ENCODE data around the gene CAPN13.
A peak's percentile ranks its signal among the peaks of the same experiment; 100 is the strongest.
"Not testable (repeated sequence)": the region's sequence is repeated elsewhere in the genome, so short reads cannot be mapped to it uniquely, and the experiment has no call there.

The CAPN13 gene

DNA sequence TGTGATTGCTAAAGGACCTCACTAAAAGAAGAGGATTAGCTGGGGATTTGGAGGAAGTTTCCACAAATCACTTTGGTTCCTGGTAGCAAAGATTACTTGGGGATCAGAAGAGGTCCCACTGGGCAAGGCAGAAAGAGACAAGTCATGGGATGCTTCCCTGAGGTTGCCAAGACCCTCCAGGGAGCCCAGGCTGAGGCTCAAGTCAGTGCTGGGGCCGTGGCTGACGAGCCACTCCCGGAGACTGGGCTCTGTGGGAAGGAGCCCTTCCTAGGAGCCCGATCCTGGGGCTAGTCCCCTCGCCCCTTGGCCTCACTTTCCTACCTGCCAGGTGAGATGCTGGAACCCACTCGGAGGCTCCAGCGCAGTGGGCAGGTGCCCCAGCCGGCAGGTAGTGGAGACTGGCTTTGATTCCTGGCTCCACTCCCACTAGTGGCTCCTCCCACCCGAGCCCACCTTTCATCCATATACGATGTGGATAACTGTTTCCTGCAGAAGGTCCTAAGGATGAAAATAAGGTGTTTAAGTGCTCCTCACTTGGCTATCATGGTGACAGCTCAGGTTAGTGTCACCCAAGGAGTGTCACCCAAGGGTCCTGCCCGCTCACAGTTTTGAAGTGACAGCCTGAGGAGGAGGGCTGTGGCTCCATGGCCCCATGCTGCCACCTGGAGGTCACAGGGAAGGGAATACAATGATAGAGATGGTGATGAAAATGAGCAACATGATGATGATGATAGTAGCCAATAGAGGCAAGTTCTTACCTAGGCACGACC, 100.5 kb downstream of the CAPN13 start:
- DNase-seq (ENCODE audit: extremely low read depth in 1 of 2, low read depth in 1 of 2), result peak; percentile 32 to 62

DNA sequence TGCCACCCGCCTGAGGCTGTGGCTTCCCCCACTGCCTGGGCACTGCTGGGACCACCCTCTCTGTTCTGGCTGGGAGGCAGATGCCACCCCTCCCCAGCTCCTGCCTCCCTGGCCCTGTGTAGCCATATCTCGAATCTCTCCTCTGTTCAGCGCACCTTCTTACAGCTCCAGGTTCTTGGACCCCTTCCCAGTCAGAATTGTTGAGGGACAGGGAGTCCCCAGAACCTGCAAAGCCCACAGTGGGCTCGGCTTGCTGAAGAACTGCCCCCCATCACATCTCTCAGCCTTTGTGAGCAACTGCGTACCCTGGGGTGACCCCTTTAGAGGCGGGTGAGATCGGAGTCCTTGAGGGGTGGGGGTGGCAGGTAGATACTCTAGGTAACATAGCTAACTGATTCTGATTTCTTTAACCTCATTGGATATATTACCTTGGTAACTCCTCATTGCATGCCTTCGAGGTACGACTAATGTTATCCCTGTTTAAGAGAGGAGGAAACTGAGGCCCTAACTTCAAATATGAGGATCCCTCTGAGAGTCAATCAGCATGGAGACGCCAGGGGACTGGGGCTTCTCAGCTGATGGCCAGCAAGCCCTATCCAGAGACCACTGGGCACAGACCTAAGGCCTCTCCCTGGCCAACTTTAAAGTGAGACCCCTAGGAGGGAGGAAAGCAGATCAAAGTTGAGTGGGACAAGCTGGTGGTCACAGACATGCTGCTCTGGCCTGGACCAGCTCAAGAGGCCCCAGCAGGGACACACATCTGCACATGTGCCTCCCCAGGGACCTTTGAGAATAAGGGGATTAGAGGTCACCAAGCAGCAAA, 101.3 kb downstream of the CAPN13 start:
- no peak for DNase-seq (ENCODE audit: extremely low read depth in 1 of 2, low read depth in 1 of 2)

DNA sequence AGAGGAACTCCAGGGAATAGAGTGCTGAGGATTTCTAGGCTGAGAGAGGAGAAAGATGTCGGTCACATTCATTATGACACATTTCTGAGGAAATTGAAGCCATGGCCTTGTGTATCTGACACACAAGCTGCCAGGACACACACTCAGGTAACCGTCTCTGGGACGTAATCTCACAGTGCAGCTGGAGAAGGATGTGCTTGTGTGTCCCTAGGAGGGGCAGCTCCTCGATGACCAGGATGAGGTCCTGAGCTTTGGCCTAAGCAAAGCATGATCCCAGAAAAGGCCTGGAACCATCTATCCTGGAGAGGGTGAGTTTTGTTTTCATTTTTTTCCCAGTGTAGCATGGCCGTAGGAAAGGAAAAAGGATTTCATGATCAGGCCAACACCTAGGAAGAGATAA, 102.2 kb downstream of the CAPN13 start:
- DNase-seq (ENCODE audit: extremely low read depth in 1 of 2, low read depth in 1 of 2), result no peak

DNA sequence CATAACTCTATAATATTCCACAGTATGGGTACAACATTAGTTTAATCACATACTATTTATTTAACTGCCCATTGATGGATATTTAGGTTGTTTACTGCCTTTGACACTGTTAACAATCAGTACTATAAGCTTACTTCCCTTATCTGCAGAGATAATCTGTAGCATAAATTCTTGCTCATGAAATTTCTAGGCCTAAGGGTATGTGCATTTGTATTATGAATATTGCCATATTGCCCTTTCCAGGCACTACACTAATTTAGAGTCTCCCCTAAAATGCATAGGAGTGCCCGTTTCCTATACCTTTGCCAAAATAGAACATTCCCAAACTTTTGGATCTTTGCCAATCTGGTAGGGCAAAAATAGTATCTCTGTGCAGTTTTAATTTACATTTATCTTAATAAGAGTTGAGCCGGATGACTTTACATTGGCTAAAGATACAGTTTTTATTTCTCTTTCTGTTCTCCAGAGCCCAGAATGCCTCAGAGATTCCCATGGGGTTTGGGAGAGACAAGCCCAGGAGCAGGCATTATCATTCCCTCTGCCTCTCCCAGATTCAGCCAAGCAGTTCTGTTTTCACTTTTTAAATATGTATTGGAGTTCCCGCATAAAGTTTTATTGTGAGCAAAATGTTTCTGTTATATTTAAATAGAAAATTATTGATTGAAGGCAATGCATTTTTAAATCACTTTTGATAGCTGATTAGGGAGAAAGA, 102.8 kb downstream of the CAPN13 start:
- no peak for DNase-seq (ENCODE audit: extremely low read depth in 1 of 2, low read depth in 1 of 2)

DNA sequence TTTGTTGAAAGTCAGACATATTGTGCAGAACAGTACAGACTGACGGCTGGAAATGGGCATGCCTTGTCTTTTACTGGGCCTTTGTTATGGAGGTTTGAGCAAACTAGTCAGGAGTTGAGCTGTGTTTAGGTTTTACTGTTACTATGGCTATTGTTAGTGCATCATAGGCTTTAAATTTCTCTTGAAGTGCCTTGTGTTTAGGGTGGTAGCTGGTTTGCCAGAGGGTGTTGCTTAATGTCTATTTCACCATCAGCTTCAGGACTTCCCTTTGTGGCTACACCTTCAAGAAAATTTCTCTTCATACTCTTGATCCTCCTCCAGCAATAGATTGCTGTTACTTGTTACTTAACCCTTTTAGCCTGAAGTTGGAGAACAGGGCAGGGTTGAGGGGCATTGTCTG, 104.6 kb downstream of the CAPN13 start:
- no peak for DNase-seq (ENCODE audit: extremely low read depth in 1 of 2, low read depth in 1 of 2)

DNA sequence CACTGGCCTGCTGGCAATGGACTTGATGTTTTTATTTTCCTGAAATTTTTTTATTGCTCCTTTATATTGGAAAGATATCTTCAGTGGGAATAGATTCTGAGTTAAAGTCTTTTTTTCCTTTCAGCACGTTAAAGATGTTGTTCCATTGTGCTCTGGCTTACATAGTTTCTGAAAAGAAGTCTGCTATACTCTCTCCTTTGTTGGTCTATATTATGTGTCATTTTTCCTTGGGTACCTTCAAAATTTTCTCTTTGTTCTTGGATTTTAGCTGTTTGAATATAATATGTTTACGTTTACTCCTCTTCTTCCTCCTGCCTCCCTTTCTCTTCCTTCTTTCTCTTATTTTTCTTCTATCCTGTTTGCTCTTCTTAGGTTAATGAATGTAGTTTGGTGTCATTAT, 105.5 kb downstream of the CAPN13 start:
- no peak for DNase-seq (ENCODE audit: extremely low read depth in 1 of 2, low read depth in 1 of 2)

DNA sequence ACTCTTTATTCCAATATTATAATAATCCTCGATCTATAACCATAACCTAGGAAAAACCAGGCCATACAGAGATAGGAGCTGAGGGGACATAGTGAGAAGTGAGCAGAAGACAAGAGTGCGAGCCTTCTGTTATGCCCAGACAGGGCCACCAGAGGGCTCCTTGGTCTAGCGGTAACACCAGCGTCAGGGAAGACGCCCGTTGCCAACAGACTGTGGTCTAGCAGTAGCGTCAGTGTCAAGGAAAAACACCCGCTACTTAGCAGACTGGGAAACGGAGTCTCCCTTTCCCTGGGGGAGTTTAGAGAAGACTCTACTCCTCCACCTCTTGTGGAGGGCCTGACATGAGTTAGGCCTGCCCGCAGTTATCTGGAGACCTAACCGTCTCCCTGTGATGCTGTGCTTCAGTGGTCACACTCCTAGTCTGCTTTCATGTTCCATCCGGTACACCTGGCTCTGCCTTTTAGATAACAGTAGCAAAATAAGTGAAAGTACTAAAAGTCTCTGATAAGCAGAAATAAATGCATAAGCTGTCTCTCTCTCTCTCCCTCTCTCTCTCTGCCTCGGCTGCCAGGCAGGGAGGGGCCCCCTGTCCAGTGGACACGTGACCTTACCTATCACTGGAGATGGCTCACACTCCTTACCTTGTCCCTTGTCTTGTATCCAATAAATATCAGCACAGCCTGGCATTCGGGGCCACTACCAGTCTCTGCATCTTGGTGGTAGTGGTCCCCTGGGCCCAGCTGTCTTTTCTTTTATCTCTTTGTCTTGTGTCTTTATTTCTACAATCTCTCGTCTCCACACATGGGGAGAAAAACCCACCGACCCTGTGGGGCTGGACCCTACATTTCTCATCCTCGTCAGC, 109.8 kb downstream of the CAPN13 start:
- not testable (repeated sequence) for DNase-seq (ENCODE audit: extremely low read depth in 1 of 2, low read depth in 1 of 2)

DNA sequence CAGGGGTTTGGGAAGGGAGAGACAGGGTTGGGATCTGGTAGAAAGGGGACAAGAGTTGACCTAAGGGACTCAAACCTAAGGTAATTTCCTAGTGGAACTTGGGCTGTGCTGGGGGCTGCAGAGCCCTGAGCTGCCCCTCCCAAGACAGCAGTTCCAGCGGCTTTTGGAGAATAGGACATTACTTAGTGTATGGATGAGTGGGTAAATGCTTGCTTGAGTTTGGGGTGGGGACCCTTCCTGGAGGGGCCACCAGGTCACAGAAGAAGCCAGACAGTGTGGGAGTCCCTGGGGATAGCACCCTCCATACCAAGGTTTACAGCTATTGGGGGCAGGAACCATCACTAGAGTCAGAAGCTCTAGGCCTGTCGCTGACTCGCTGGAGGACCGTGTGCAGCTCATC, 111.5 kb downstream of the CAPN13 start:
- DNase-seq (ENCODE audit: extremely low read depth in 1 of 2, low read depth in 1 of 2), result no peak

DNA sequence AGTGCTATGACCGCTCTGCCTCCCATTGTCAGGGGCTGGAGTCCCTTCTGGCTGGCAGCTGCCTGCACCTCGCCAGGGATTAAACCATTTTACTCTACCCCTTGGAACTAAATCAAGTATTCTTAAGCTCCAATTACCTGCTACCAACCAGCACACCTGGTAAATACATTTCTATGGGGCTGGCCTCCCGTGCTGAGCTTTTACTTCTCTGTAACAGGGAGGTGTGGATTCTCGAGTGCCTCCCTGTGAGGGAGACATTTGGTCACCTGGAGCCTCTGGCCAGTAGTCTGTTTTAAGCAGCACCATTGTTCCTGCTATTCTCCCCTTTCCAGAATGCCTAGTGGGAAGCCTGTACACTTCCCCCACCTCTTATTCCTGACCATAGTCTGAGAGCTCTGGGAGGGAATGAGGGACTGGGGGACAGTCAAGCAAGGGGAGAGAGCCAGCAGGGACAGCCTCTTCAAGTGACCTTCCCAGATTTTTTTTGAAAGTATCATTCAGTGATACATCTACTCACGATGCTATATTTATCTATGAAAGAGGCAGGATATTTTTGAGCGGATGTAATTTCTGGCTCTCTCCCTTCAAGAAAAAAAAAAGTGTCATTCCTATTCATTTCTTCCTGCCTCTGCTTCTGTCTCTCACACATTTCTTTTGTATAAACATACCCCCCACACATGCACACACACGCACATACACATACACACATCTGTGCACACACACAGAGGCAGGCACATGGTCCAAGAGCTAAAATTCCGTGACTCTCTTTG, 112.8 kb downstream of the CAPN13 start:
- DNase-seq (ENCODE audit: extremely low read depth in 1 of 2, low read depth in 1 of 2), result no peak

DNA sequence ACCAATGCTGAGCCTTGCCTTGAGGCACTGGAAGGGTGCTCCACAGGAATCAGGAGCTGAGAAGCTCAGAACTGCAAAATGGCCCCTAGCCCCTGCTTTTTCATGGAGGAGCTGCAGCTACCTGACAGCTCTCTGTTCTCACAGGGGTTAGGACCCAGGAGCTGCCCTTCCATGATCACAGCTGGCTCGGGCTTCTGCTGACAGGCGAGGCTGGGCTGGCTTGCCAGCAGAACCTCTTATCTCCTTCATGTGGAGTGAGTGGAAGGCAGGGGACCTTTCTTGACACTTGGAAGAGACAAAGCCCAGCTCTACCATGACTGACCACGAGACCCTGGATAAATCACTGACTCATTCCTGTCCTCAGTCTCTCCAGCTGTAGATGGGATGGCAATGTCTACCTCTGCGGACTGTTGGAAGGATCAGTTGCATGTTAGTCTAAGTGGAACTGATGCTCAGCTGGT, 113.4 kb downstream of the CAPN13 start:
- no peak for DNase-seq (ENCODE audit: extremely low read depth in 1 of 2, low read depth in 1 of 2)

DNA sequence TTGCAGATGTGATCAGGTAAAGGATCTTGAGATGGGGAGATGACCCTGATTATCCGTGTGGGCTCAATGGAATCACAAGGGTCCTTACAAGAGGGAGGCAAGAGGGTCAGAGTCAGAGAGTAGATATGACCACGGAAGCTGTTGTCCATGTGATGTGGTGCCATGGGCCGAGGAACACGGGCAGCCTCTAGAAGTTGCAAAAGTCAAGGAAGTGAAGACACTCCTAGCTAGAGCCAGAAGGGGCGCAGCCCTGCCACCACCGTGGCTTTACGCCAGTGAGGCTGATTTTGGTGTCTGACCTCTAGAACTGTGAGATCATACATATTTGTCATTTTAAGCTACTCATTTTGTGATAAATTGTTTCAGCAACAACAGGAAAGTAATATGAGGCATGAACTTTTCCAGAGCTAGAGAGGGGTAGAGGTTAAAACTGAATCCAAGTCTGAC, 114.4 kb downstream of the CAPN13 start:
- DNase-seq (ENCODE audit: extremely low read depth in 1 of 2, low read depth in 1 of 2), result no peak

DNA sequence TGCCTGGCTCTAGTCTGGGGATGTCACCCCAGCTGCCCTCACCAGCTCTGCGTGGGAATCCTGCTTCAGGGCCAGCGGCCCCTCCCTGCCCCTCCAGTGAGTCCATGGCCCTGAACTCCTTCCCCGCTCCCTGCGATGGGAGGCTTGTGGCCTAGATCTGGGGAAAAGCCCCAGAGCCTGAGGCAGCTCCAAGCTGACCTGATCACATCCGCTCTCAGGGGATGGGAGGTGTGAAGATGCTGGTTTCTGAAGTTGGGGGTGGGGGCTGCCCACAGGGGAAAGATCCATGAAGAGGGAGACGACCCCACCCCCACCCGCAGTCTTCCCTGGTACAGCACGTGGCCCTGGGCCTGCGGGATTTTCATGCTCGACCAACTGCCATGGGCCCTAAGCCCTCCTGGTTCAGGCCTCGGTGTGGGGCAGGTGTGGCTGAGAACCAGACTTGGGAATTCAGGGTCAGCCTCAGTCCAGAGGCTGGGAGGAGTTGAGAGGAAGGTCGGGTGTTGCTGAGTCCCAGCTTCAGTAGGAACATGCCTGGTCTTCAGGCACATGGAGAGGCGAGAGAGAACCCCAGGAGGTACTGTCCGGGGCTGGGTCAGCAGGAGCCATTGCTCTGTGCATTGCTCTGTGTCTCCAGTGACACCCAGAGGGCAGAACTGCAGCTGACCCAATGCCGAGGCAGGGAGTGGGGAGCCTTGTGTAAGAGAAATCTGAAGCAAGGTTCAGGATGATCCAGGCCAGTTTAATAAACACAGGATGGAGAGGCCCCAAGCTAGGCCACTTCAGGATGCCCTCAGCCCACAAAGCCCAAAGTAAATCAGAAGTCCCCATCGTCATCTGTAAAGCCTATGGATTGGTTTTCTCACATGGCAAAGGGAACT, 115.1 kb downstream of the CAPN13 start:
- DNase-seq (ENCODE audit: extremely low read depth in 1 of 2, low read depth in 1 of 2), result no peak

DNA sequence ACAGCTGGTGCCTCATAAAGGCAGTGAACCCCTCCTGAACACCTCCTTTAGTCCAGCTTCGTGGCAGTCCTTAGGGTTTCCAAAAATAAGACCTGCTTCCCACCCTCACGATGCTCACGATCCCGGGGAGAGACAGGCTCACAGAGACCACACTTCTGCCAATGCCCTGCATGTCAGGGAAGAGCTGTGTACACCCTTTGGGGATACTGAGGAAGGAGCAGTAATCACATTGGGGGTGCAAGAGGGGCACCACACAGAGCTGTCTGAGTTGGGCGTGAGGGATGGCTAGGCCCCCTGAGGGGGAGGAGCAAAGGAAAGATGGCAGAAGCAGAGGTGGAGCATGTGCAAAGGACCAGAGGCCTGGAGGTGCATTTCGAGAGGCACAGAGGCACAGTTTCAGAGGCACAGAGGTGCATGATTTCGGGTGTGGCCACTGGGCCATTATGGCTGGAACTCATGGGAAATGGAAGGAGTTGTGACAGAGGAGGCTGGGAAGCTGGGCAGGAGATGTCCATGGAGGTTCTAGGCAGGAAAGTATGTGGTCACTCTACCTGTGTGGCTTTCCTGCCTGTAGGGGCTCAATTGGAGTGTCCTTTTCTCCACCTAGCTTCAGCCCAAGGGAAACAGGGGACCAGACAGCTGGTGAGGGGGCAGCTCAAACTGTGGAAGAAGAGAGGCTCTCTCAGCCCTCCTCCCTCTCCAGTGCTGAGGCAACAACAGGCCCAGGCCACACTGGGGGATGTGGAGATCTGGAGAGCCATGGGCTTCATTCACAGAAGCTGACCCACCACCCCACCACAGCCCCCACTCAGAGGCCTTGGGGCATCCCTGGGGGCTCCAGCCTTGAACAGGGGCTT, 115.9 kb downstream of the CAPN13 start:
- no peak for DNase-seq (ENCODE audit: extremely low read depth in 1 of 2, low read depth in 1 of 2)

DNA sequence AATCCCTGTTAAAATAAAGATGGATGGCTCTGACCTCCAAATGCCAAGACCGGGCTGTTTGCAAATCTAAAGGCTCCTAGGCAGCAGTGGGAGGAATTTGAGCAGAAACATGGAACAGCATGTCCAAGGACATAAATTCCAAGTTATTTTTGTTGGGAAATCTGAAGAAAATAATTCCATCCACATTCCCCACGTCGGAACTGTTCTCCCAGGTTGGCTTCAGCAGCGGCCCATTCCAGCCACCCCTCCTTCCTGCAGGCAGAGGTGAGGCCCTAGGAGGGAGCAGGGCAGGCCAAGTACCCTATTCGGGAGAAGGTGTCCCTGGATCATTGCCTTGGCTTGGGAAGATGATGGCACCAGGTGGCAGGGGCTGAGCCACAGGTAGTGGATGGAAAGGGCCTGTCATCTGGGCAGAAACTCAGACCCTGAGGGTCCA, 117.1 kb downstream of the CAPN13 start:
- no peak for DNase-seq (ENCODE audit: extremely low read depth in 1 of 2, low read depth in 1 of 2)

DNA sequence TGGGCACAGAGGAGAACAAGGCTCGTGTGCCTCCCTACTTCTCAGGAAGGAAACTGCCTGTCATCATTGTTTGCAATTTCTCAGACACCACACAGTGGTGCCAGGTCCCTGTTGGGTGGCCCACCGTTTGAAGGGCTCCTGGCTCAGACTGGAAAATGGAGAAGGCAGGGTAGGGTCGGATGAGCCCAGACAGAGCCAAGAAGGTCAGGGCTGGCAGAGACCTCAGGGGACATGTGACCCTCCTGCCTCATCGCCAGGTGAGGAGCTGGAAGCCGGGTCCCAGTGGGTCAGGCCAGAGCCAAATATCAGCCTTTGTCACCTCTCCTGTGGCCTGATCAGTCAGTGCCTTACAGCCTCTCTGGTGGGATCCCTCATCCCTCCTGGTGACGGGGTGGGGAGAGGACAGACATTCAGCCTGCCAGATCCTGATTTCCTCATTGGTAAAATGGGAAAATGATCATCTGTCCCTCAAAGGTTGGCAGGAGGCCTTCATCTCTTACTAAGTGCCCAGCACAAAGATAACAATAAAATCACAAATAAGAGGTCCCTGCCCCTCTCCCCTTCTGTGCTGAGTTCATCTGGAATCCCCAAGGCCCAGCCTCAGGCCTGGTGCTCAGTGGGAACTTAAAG, 117.6 kb downstream of the CAPN13 start:
- DNase-seq (ENCODE audit: extremely low read depth in 1 of 2, low read depth in 1 of 2), result no peak

DNA sequence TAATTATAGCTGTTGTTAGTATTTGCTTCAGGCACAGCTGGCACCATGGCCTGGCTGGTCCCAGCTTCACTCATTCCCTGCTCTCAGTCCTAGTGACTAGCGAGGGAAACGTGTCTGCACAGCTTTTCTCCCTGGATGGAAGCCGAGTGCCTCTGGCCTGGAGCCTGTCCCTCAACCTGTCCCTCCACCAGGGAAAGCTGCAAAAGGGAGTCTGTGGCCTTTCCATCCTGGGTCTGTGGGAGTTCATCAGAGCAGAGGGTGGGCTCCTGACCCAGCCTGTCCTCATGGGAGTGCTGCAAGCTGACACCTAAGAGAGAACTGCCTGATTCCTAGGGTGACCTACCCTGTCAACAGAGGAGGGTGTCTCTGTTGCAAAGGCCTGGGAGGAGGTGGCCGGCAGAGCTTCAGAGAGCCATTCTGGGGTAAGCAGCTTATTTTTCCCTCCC, 118.3 kb downstream of the CAPN13 start:
- DNase-seq (ENCODE audit: extremely low read depth in 1 of 2, low read depth in 1 of 2), result no peak

DNA sequence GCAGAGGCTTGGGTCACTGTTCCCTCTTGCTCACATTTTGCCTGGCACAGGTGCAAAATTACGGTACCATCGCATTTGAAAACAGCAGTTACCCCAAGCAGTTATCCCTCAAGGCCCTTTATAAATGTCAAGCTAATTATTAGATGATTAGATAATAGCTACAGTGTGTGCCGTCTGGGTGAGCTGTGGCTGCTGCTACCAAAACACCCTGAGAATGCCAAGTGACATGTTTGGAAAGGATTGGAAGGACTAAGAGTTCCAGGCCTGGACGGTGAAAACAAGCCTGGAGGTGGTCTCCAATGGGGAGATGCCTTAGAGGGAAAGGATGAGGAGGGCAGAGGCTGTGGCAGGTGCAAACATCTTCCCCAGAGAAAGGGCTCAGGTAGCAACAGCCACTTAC, 120.6 kb downstream of the CAPN13 start:
- no peak for DNase-seq (ENCODE audit: extremely low read depth in 1 of 2, low read depth in 1 of 2)
